BJ (cell line): ENCODE data around the gene DYNLT2B. TPM values are rescaled to one million over a fixed set of nuclear protein-coding genes. Genes with fewer than 3 reads are reported as not detected.

ENCODE experiments used
- CTCF ChIA-PET: fragments of 350-600 bp; formaldehyde crosslinking; extraction: SDS; loops from one replicate; lab custom pipeline; 2021; ENCODE audit warnings: antibody characterized with exemption, inconsistent platforms; lab: Yijun Ruan, JAX
- POLR2A ChIA-PET: fragments of 300-600 bp; sonication (Branson Sonifier 250); formaldehyde crosslinking; extraction: SDS; loops from one replicate; lab custom pipeline; 2021; ENCODE audit warnings: antibody characterized with exemption; lab: Charles Lee
- DNase-seq: peaks from one replicate; pipeline ENCODE4 v3.0.0-alpha.2; 2011; ENCODE audit warnings: low read depth
- H3K27me3 ChIP-seq: 2 replicates; pipeline ENCODE4 v1.6.0; 2011; ENCODE audit warnings: low read length; ENCODE audit not compliant: control insufficient read depth, insufficient read depth
- H3K36me3 ChIP-seq: 2 replicates; pipeline ENCODE4 v1.5.1; 2011; ENCODE audit warnings: low read length; ENCODE audit not compliant: control insufficient read depth, insufficient read depth
- H3K4me3 ChIP-seq: 2 replicates; pipeline ENCODE4 v1.5.1; 2011; ENCODE audit warnings: low read depth, mild to moderate bottlenecking, control low read depth, low read length
- CTCF ChIP-seq: IDR thresholded peaks from 2 replicates; pipeline ENCODE4 v1.5.1; 2011; ENCODE audit warnings: low read depth, mild to moderate bottlenecking, control low read depth, inconsistent platforms, low read length, moderate library complexity; ENCODE audit not compliant: insufficient read depth
- polyA plus RNA-seq: library from polyadenylated mRNA; depleted of rRNA; stranded (reverse); fragments of >200 nt; gene quantifications from 2 replicates; pipeline ENCODE4 v1.2.3, GENCODE V29; 2011

The DYNLT2B gene
- polyA plus RNA-seq, 1 experiment, result 7.6 TPM

GRCh38 chr3:196284396-196284795, 33.6 kb downstream of the DYNLT2B start:
- no peak for TF ChIP-seq CTCF
- Histone ChIP-seq H3K4me3 (no peak overlapping the region), H3K36me3 (no peaks in the 10 kb centered on the region), H3K27me3 (no peaks in the 10 kb centered on the region)
- POLR2A ChIA-PET, result no interaction called here
- CTCF ChIA-PET, result no interaction called here
- DNase-seq, result no peak

- no peak for TF ChIP-seq CTCF
- Histone ChIP-seq H3K4me3 (no peak overlapping the region), H3K27me3 (no peaks in the 10 kb centered on the region), H3K36me3 (no peaks in the 10 kb centered on the region)
- POLR2A ChIA-PET, result no interaction called here
- CTCF ChIA-PET, result interaction anchor here (0.6 to 1.9 kb wide), 4 partner anchors 14 to 247 kb away, joined by 3 to 9 read pairs (median 4); no protein-coding TSS in a partner anchor
- no peak for DNase-seq
Measured at GRCh38 chr3:196281962-196282361, 36.1 kb downstream of the DYNLT2B start.

DNA sequence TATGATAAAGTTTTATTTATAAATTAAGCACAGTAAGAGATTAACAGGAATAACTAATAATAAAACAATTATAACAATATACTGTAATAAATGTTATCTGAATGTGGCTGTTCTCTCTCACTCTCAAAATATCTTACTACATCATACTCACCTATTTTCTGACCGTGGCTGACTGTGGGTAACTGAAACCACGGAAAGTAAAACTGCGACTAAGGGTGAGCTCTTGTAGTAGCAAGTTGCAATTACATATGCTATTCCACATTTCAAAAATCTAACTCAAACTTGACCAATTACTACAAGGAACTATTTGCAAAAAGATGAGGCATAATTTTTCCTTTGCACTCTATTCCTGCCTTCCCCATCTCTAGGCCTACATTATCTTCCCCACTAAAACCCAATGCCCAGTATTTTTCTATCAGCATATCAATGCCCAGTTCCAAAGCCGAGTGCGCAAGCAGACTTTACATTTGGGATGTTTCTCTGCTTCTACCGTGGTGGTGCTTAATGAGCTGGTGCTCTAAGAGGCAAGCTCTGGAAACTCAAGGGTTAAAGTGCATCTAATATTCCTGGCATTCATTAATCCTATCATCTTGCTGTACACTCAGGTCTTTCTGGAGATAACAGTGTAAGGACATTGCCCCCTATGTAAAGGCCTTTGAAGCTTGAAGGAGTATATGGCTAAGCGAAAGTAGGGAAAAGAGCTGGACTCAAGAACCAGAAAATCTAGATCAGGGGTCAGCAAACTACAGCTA, 37.2 kb downstream of the DYNLT2B start:
- Histone ChIP-seq H3K36me3 (no peaks in the 10 kb centered on the region), H3K27me3 (no peaks in the 10 kb centered on the region), H3K4me3 (no peak overlapping the region)
- ChIA-PET CTCF (interaction anchor here (1.2 kb wide), 1 partner anchor 13 kb away, joined by 4 read pairs; no protein-coding TSS in a partner anchor), POLR2A (interaction anchor here (0.6 kb wide), 1 partner anchor 1514 kb away, joined by 5 read pairs; no protein-coding TSS in a partner anchor)
- no peak for DNase-seq
- no peak for TF ChIP-seq CTCF

DNA sequence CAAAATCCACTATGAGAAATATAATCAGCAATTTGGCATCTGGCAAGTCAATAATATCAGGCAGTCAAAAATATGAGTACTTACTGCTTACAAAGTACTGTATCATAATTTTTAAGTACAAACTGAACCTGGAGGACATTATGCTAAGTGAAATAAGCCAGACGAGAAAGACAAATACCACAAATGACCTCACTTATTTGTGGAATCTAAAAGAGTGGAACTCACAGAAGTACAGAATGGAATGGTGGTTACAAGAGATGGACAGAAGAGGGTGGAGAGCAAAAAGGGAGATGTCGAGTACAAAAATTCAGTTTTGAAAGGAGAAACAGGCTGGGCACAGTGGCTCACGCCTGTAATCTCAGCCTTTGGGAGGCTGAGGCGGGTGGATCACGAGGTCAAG, 42.9 kb downstream of the DYNLT2B start:
- TF ChIP-seq CTCF, result no peak
- H3K4me3 ChIP-seq, result no peak overlapping the region
- ChIA-PET CTCF (no interaction called here), POLR2A (no interaction called here)
- H3K36me3 ChIP-seq, result peaks cover 11% of the 10 kb centered on the region
- no peak for DNase-seq
- no peaks in the 10 kb centered on the region for H3K27me3 ChIP-seq

DNA sequence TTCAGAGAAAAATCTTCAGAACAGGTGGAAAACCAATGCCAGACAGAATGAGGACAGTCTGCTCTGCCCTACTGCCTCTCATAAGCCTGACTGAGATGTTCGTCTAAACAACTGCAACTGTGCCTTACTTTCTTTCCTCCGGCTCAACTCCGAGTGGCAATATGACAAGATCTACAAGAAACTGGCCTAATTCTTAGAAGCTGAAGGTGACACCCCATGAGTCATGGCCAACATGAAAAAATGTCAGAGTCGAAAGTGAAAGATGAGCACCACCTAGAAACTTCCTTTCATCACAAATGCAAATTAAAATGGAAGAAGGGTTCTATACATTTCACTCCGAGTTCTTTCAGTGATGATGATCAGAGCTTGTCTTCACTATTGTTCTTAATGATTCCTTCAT, 43.5 kb downstream of the DYNLT2B start:
- no peak for DNase-seq
- POLR2A ChIA-PET, result no interaction called here
- CTCF ChIA-PET, result no interaction called here
- Histone ChIP-seq H3K36me3 (peaks cover 11% of the 10 kb centered on the region), H3K4me3 (no peak overlapping the region), H3K27me3 (no peaks in the 10 kb centered on the region)
- TF ChIP-seq CTCF, result no peak
